GM10266 (cell line): Measurements from ENCODE around the gene ADGRL4.
"Not testable (repeated sequence)": the region's sequence is repeated elsewhere in the genome, so short reads cannot be mapped to it uniquely, and the experiment has no call there.

ENCODE experiments used
- DNase-seq: peaks from one replicate; pipeline ENCODE4 v3.0.0; 2012; ENCODE audit errors: extremely low spot score
- TF ChIP-seq, protein P1 (sequence below): IDR thresholded peaks from 2 replicates; pipeline ENCODE4 v1.5.1; 2012; ENCODE audit warnings: mild to moderate bottlenecking, low read depth; ENCODE audit not compliant: control insufficient read depth, insufficient read depth; ENCODE audit errors: missing control alignments

ADGRL4 gene

DNA sequence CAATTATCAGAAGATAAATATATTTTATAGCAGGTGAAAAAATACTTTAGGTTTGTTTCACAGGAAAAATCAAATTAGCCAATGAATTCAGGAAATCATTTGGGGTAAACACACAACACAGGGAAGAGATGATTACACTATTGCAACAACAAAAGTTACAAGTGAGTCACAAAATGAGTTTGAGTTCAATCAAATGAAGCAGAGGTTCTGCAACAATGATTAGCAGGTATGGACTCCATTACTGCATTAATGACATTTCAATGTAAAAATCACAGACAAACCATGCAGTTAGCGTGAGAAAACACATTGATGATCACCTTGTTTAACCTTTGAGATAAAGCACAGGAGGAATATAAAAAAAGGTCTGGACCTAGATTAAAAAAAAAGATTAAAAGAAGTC lies 9.7 kb downstream of the ADGRL4 start:
- TF ChIP-seq, protein P1, sequence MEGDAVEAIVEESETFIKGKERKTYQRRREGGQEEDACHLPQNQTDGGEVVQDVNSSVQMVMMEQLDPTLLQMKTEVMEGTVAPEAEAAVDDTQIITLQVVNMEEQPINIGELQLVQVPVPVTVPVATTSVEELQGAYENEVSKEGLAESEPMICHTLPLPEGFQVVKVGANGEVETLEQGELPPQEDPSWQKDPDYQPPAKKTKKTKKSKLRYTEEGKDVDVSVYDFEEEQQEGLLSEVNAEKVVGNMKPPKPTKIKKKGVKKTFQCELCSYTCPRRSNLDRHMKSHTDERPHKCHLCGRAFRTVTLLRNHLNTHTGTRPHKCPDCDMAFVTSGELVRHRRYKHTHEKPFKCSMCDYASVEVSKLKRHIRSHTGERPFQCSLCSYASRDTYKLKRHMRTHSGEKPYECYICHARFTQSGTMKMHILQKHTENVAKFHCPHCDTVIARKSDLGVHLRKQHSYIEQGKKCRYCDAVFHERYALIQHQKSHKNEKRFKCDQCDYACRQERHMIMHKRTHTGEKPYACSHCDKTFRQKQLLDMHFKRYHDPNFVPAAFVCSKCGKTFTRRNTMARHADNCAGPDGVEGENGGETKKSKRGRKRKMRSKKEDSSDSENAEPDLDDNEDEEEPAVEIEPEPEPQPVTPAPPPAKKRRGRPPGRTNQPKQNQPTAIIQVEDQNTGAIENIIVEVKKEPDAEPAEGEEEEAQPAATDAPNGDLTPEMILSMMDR, result no peak

DNA sequence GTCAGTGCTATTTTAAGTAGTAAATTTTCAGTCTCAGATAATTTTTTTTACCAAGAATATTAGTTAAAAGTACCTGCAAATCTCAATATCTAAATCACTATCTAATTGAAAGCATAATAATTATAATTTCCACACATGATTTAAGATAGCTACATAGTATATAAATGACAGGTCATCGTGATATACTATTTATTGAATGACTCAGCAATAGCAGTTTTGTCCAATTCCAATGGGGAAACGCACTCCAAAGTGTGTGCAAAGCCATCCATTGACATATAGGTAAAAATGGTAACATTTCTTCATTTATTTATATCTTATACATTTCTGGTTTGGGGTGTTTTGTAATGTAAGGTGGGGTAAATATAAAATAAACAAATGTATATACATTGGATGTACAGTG lies 19.5 kb downstream of the ADGRL4 start:
- no peak for DNase-seq
- TF ChIP-seq, protein P1, result no peak

More for the DNA sequence above, 9.7 kb downstream of the ADGRL4 start:
- DNase-seq, result no peak

DNA sequence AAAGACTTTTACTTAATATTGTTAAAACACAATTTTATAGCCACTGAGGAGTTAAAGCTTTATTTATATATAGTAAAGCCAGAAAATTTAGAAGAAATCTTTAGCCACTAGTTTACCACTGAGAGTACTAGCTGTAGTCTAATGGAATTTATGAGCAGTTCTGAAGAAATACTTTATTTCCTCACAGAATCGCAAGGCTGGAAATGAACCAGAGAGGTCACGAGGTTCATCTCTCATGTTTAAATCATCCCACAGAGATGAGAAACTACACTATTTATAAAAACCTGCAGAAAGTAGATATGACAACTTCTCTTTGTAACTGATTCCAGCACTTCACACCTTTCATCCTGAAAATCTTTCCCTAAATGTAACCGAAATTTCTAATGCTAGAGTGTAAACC lies 26.0 kb downstream of the ADGRL4 start:
- TF ChIP-seq, protein P1, result no peak
- DNase-seq, result no peak

DNA sequence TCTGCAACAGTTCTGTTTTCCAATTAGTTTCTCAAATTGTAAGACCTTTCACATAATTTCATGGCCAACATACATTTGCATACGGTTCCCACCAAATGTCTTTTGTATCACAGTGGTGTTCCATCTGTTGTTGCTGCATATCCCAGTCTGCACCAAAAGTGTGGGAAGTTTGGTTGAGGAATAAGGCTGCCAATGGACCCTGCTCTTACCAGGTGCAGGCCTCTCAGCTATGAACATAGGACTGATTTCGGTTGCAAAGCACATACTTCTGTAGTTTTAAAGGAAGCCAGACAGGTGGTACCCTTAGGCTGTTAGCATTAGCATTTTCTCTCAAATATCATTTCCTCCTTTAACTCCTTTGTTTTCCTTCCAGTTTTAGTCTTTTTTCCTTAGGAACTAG lies 33.8 kb downstream of the ADGRL4 start:
- TF ChIP-seq, protein P1, result no peak
- no peak for DNase-seq

DNA sequence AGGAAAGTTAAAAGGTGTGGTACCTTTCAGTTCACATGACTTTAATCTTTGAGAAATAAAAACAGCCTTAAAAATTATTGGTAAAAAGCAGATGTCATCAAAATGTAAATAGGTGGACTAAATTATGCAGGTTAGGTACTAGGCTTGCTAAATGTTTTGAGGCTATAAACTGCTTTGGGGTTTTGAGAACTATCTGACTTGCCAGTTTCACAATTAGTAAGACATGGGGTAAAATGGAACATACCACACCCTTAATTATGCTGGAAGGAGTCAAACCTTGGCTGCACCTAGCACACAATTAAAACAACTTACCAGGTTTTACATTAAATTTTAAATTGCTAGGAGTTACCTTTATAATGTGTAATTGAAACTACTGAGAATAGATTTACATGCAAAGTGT lies 39.4 kb downstream of the ADGRL4 start:
- DNase-seq, result not testable (repeated sequence)

DNA sequence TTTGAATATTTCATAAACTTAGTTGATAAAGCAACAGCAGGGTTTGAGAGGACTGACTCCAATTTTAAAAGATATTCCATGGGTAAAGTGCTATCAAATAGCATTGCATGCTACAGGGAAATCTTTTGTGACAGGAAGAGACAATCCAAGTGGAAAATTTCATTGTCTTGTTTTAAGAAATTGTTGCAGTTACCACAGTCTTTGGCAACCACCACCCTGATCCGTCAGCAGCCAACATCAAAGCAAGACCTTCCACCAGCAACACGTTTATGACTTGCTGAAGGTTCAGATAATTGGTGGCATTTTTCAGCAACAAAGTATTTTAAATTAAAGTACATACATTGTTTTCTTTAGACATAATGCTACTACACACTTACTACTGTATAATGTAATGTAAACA lies 47.8 kb downstream of the ADGRL4 start:
- TF ChIP-seq, protein P1, result no peak
- no peak for DNase-seq

DNA sequence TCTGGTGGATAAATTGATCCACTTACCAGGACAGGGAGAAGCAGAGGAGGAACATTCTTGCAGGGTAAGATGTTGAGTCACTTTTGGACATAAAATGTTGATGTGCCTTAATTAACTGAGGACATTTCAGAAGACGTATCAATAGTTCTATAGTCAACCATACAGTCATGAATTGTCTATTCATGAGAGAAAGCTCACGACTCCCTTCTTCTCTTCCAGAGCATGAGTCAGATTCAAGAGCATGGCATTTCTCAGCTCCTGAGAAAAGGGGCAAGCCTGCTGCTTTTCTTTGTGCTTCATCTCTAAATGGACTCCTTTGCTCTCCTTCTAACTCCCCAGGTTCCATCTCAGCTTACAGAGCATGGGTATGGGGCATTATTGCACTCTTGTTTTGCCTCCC lies 55.7 kb downstream of the ADGRL4 start:
- DNase-seq, result no peak
- TF ChIP-seq, protein P1, result no peak

DNA sequence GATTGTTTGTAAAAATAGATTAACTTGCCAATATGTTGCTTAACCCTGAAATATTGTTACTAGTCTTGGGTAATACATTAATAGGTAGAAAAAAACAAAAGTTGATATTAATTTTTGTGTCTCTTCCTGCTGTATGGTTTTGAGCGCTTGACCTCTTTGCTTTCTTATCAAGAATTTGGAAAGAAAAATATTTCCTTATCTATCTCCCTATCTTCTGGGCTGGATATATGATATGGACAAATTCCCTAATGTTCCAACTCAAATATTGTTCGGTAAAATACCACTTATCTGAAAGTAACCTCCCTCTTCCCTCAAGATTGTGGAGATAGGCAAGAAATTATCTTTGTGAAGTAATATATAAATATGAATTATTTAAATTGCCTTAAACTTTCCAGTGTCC lies 57.3 kb downstream of the ADGRL4 start:
- TF ChIP-seq, protein P1, result no peak
- DNase-seq, result no peak
